Fibroblast of gingiva (primary cell): ENCODE data around the gene TTYH3.

Experiments used
- DNase-seq: peaks from one replicate; pipeline ENCODE4 v3.0.0-alpha.2; 2011; ENCODE audit warnings: low read depth

The TTYH3 gene

DNA sequence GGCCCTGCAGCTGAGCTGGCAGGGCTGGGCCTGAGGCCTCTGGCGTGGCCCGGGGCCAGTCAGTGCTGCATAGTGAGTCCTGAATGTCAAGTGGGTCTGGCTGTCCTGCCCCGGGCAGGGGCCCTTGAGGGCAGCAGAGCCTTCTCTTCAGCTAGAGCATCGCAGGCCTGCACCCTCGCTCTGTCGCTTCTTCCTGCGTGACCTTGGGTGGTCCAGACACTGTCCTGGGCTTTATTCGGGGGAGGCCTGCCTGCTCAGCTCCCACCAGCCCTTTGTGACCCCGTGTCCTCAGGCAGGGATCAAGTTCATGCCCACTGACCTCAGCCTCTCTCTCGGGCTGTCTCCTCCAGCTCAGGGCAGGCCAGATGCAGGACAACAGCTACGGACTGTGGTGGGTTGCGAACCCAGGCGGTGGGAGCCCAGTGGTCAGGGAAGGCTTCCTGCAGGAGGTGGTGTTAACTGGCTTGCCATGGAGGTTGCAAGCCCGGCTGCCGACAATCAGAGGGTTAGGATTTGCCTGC, 3.4 kb downstream of the TTYH3 start:
- no peak for DNase-seq

DNA sequence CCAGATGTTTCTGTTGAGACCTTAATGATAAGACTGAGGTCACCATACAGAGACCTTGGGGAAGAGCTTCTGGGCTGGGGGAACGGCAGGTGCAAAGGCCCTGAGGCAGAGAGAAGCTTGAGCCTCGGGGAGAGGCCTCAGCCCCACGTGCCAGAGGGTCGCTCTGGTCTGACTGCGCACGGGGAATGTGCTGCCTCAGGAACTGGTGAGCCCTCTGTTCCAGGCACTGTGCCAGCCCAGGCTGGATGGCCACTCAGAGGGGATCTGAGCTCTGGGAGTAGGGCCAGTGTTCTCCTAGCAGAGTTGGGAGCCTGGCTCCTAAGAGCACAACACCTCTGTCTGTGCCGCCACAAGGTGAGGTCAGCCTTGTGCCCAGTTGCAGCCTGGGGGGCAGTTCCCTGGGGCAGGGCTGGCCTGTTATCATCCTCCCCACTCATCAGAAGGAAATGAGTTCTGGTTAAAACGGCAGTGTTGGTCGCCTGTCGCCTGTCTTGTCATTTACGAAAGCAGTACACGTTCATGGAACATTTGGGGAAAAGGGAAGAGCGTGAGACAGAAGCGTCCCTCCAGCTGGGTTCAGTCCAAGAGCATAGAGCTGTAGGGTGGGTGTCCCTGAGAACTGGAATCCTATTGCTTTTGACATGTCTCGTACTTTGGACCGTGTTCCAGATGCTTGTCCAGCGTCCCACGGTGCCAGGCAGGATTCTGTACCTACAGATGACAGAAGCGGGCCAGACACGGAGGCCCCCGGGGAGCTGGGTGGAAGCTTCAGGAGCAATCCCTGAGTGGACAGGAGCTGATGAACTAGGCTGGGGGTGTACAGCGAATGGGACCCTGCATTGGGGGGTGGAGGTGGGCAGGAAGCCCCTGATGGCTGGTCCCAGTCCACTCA, 4.3 kb downstream of the TTYH3 start:
- no peak for DNase-seq

DNA sequence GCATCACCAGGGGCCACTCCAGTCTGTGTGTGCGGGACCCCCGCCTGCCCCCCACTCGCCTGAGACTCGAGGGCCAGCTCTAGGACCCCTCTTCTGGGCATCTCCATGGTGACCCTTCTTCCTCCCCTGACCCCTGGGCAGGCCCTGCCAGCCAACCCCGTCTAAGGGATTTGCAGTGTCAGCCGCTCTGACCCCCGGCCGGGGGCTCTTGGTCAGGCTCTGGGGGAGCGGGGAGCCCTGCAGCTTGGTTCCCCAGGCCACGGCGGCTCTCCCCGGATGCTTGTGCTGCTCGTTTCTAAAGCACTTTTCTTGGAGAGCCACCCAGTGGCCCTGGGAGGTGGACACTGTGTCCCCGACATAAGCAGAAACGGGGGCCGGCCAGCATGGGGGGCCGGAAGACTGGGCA, 5.3 kb downstream of the TTYH3 start:
- DNase-seq, result no peak

DNA sequence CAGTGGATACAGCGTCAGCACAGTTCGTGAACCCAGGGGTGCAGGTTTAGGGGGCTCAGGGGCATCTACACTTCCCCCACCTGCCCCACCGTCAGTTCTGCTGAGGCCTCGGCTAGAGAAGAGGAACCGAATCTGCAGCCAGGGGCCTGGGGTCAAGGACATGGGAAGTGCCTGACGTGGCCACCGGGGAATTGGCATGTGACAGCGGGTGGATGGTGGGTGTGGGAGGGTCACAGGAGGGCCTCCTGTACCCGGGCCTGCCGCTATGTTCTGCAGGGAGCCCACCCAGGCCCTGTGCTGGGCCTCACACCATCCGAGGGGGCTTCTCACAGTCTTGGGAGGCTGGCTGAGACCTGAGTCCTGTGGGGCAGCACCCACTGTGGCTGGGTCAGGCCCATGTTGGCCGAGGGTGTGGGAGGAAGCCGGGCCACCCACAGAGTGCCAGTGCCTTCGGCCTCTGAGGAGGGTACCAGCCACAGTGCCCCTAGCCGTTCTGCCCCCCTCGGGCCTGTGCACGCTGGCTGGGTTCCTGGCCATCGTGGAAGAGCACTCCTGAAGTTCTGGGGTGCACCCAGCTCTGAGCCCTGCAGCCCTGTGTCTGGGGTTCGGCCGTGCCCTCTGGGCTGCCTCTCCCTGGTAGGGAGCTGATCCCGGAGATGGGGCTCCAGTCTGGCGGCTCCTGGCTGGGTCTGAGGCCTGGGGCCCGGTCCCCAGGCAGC, 5.9 kb downstream of the TTYH3 start:
- no peak for DNase-seq

DNA sequence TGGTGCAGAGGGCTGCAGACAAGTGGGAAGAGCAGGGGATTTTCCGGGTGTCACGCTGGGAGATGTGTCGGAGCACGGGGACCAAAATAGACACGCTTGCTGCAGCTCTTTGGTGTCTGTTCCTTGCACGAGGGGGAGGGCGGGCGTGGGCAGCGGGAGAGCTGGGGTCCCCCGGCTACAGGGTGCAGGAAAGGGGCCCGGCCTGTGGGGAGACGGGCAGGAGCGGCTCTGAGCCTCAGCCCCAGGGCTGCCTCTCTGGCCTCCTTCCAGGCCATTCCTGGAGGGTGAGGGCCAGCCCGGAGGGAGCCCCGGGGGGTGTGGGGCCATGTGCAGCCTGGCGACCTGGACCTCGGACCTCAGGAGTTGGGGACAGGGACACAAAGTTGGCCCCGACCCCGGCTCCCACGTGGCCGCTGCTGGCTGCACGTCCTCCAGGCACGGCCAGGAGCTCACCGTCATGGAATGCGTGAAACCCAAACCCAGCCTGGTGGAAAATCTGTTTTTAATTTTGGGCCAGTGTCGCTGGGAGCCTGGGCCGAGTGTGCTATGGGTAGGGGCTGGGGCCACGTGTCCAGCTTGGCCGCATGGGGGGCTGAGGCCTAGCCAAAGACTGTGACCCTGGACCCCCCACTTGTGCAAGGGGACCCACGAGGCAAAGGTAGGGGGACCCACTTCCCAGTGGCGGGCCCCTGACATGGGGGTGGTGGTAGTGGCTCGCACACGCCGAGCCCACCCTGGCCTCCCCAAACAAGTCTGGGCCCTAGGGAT, 6.6 kb downstream of the TTYH3 start:
- DNase-seq, result peak; percentile 76

DNA sequence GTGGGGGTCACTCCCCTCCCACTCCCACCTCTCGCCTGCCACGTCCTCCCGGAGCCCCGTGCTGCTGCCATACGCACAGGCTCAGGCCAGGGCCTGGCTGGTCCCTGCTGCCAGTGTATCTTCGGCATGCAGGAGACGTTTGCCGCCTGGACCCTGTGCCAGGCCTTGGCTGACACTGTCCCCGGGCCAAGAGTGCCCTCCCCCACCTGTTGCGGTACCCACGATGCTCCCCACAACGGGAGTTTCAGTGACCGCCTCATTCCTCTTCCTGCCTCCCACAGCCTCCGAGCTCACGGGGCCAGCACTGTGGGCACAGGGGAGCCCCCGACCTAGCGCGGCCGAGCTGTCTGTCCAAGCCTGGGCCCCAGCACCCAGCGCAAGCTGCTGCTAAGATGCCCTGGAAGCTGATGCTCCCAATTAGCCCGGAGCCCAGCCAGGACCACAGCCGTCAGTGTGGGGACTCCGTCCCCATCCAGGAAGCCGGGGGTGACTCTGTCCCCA, 7.4 kb downstream of the TTYH3 start:
- no peak for DNase-seq

DNA sequence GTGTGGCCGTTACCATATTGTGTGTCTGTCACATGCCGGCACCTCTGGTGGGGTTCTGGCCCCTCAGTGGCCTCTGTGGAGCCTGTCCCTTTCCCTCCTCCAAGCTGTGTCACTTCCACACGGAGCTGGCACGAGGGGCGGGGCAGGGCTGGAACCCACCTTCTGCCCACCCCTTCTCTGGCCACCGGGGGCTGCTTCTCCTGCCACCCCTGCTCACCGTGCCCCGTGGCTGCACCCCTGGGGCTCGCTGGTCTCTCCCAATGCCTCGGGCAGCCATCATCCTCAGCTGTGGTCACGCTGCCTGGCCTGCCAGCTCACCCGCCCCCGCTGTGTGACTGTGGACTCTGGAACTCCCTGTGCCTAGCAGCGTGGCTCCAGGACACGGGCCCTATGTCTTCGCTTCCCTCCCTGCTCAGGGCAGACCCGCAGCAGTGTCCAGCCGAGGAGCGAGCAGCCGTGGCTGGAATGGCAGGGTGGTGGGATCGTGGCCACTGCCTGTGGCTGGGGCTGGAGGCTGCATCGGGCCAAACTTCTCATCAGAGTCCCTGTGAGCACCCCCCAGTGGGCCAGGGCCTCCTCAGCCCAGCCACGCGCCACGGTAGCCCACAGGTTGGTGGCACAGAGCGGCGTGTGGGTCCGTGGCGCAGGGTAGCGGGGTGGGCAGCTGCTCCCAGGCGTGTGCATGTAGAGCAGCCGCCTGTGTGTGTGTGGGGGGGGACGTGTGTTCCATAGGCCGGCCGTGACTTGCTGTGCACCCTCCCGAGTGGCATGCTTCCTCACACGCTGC, 8.1 kb downstream of the TTYH3 start:
- no peak for DNase-seq

DNA sequence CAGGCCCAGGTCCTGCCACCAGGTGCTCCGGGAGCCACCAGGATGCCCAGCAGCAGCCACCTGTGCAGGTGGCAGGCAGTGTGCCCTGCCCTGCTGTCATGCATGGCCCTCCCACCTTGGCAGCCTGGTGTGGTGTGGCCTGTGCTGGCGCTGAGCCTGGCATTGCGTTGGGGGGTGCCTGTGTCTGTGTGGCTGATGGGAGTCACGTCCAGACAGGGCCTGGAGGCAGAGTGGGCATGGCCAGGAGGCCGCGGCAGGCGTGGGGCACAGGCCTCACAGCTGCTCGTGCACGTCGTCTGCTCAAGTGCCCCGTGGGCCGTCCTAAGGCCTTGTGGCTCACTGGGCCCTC, 8.7 kb downstream of the TTYH3 start:
- no peak for DNase-seq

DNA sequence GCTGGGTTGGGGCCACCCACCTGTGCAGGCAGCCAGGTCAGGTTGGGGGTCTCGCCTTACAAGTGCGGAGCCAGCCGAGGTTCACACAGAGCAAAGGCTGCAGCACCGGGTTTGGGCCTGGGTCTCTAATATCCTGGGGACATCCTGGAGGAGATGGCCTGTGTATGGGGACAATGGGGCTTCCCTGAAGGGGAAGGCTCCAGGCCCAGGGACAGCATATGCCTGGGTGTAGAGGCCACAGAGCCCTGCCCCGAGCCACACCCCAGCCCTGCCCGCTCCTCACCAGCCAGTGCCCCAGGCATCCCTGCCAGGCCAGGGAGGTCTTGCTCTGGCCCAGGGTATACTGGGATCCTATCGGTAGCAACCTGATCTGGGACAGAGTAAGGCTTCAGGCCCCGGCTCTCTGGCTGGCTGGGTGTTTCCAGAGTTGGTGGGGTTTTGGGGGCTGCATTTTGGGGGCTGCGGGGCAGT, 9.1 kb downstream of the TTYH3 start:
- no peak for DNase-seq

DNA sequence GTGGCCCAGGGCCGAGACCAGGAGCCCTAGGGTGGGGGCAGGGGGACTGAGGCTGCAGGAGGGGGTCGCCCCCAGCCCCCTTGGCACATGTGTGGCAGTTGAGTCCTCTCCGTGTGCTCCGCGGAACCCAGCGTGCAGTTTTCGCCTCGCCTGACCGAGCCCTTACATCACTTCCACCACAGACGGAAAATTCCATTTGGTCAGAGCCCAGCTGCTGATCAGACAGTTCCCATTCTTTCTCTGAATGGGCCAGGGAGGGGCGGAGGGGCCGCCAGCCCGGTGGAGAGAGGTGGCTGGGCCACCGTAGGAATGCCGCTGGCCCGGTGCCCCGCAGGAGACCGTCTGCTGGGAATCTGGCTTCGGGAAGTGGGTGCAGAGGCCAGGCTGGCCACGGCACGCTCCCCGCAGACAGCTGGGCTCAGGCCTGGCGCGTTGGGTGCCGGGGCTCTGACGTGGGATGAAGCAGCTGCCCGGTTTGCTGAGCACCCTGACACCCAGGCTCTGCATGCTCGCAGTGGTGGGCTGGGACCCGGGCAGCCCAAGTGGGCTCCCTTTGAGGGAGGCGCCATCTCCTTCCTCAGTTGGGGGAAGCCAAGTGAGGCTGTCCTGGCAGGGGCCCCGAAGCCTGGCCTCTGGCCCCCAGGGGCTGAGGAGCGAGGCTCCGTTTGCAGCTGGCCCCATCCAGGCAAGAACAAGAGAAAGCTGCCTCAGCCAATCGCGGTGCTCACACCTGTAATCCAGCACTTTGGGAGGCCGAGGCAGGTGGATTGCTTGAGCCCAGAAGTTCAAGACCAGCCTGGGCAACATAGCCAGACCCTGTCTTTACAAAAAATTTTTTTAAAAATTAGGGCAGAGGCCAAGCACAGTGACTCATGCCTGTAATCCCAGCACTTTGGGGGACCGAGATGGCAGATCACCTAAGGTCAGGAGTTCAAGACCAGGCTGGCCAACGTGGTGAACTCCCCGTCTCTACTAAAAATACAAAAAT, 9.9 kb downstream of the TTYH3 start:
- DNase-seq, result peak; percentile 94

DNA sequence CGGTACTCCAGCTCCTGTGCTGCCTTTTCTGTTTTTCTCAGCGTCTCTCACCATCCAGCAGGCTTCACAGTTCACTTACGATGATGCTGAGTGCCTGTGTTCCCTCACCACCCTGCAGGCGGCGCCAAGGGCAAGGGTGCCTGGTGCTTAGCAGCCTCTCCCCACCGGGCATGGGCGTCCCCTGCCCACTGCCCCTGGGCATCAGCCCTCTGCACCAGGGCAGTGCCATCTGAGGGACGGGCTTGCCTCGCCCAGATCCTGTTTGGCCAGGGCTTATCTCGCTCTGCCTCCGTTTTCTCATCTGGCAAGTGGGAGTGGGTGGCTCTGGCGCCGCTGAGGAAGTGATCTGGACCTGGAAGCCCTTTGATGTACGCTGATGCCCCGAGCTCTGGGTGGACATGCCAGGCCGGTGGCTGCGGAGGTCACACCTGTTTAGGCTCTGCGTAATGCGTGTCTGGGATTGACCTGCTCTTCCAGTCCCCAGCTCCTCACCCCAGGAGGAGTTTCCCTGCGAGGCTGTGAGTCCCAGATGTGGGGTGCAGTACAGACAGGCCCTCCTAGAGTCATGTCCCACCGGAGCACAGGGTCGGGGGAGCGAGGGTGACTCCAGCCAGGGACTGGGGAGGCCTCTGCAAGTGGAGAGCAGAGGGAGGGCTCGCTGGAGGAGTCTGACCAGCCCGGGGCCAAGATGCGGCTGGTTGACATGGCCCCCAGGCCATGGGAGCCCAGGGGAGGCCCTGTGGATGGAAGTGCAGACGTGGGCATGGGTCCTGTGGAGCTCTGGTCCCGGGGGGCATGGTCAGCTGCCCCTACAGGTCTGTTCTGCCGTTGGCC, 11.8 kb downstream of the TTYH3 start:
- DNase-seq, result no peak

DNA sequence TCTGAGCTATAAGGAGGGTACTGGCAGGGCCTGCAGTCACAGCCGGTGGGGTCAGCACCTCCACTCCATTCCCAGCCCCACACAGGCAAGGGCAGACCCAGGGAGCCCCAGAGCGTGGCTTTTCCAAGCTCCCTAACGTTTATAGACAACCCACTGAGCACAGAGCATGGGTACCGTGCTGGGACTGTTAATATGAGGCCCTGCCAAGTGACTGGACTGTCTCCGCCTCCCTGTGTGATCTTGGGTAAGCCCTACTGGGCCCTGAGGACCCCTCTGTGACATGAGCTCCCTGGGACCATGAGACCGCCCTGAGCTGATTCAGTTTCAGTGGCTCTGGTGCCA, 12.4 kb downstream of the TTYH3 start:
- no peak for DNase-seq

DNA sequence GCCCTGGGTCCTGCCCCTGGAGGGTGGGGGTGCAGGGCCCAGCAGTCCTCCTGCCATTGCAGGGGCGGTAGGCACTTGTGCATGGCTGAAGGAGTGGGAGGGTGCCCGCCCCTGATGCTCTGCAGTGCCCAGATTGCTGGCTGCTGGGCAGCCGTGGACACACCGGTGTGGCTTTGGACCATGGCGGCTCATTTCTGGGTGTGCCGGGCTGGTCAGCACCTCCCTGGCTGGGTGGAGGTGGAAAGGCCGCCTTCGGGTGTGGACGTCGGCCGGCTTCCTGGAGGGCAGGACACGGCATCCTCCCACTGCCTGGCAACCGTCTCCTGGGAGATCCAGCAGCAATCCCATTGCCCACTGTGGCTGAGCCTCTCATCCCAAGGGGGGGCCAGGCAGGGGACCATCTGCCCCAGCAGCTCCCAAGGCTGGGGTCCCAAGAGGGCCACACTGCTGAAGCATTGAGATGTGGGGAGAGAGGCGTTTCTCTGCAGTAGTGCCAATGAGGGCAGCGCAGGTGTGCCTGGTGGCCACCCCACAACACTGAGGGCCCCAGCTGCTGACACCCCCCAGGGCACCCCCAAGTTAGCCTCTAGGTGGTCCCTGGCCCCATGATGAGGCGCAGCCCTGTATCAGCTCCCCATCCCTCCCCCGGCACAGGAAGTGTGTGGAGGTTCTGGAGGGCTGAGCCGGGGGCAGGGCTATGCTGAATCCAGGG, 12.9 kb downstream of the TTYH3 start:
- no peak for DNase-seq

DNA sequence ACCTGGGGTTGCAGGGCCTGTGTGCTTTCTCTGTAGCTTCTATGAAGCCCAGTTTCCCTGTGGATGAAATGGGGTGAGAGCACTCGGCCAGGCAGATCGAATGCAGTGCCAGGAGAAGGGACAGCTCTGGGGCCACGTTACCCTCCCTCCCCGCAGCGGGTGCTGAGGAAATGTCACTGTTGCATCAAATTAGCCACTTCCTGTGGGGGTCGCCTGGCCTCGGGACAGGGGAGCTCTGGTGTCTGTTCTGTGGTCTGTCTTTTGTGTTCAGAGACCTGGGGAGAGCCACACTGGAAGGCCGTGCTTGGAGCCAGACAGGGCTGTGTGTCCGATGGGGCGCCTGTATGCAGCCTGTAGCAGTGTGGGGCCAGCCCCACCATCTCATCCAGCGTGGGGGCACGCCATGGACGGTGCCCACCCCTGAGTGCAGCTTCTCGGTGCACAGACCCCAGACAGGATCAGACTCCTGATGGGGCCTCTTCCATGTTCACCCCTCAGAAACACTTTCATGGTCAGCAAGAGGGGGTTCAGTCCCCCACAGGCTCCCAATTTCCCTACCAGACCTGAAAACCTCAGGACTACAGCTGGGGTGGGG, 13.6 kb downstream of the TTYH3 start:
- DNase-seq, result no peak

DNA sequence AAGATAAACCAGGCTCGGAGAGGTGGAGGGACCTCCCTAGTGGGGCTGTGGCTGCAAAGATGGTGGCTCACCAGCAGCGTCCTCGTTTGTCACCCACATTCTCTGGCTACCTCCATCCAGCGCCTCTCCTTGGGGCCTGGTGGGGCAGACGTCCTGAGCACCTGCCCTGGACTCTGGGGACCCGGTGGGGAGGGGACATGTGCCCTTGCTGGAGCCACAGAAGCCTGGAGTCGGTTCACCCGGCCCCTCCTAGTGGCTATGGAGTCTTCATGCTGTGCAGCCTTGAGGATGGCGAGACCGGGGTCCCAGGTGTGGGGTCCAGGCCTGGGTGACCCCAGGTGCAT, 14.5 kb downstream of the TTYH3 start:
- no peak for DNase-seq

DNA sequence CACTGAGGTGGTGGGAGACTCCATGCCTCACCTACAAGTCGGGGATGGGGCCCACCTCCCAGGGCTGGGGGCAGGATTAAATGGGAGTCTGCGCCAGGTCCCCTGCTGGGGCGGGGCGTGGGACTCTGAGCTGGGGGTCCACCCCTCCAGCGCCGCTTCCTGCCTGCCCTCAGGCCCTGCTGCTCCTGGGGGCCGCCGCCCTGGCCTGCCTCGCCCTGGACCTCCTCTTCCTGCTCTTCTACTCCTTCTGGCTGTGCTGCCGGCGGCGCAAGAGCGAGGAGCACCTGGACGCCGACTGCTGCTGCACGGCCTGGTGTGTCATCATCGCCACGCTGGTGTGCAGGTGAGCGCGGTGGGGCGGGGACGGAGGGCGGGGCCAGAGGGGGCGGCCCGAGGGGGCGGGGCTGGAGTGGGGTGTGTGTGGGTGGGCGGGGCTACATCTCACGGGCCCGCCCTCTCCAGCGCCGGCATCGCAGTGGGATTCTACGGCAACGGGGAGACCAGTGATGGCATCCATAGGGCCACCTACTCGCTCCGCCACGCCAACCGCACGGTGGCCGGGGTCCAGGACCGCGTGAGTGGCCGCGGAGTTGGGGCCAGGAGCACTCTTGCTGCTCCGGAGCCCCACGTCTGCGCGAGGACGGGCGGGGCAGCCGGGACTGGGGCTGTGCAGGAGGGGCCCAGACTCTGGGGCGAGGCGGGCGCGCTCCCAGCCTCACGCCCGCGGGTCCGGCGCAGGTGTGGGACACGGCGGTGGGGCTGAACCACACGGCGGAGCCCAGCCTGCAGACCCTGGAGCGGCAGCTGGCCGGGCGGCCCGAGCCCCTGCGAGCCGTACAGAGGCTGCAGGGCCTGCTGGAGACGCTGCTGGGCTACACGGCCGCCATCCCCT, 15.1 kb downstream of the TTYH3 start:
- DNase-seq, result no peak

DNA sequence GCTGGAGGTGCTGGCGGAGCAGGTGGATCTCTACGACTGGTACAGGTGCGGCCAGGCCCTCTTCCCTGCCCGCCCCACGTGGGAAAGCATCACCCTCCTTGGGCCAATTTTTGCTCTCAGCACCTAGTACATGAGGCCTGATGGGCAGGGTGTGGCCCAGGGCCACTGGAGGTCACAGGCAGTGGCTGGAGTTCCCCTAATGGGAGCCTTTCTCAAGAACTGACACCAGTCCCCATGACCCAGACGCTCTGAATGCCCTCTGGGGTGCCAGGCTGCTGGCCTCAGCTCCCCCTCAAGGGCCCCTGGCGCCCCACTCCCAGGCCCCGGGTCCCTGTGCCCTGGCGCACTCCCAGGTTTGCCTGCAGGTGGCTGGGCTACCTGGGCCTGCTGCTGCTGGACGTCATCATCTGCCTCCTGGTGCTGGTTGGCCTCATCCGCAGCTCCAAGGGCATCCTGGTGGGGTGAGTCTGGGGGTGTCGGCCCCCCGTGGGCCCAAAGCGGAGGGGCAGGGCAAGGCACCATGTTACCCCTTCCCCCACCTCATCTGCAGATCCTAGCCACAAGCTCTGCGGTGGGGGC, 15.9 kb downstream of the TTYH3 start:
- no peak for DNase-seq
